Upper lobe of right lung (tissue), 1 donor: ENCODE measurements around the gene WDR64. TPM values are rescaled to one million over a fixed set of nuclear protein-coding genes. Genes with fewer than 3 reads are reported as not detected.

Experiments
- ATAC-seq: fragments of 200-7000 bp; cut with Tn5 transposase; one replicate; pipeline ENCODE4 v1.9.1; 2020; ENCODE audit warnings: mild to moderate bottlenecking, moderate library complexity
- DNase-seq: peaks from one replicate; pipeline ENCODE4 v3.0.0-alpha.2; 2020
- H3K27ac ChIP-seq: fragments of 200-600 bp; one replicate; pipeline ENCODE4 v1.8.0; 2022
- H3K27me3 ChIP-seq: fragments of 200-600 bp; one replicate; pipeline ENCODE4 v1.8.0; 2022; ENCODE audit warnings: mild to moderate bottlenecking
- H3K36me3 ChIP-seq: fragments of 200-600 bp; one replicate; pipeline ENCODE4 v1.8.0; 2022
- H3K4me1 ChIP-seq: fragments of 200-600 bp; one replicate; pipeline ENCODE4 v1.8.0; 2022
- H3K4me3 ChIP-seq: fragments of 200-600 bp; one replicate; pipeline ENCODE4 v1.8.0; 2022; ENCODE audit warnings: mild to moderate bottlenecking
- H3K9me3 ChIP-seq: fragments of 200-600 bp; one replicate; pipeline ENCODE4 v1.8.0; 2022
- intact Hi-C: fragments of 100-400 bp; cut with DNase I; formaldehyde crosslinking; loops from one replicate; pipeline ENCODE4 v1.11.0; 2022
- total RNA-seq: library from RNA; stranded (reverse); fragmentation: NEBNext Ultra II Directional; extraction: Animal tissue kit (Norgen Biotek cat#: 25700); gene quantifications from one replicate; pipeline ENCODE4 v1.2.1, GENCODE V29; 2021
- TF ChIP-seq, protein P1 (sequence below): fragments of 200-600 bp; IDR thresholded peaks from one replicate; pipeline ENCODE4 v1.8.0; 2022; ENCODE audit warnings: antibody characterized with exemption
- donor health status: DM: no; HTN: yes; CAD: no; lungs with severe emphysema.

The WDR64 gene
- total RNA-seq, 1 donor from 2014 or later = not detected

DNA sequence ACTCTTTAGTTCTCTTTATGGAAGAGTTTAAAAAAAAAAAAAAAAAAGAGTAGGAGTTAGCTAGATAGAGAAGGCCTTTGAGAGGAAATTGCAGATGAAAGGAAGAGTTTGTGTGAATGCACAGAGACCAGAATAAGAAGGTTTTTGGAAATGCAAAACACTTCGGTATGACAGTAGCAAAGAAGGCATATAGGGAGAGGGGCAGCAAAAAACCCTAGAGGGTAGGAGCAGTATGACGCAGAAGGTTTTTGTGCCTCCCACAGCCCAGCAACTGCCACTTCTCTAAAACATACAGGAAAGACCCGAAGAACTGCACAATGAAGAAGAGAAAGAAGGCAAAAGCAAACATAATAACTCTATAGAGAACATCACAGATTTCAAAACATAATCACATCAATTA is 84.3 kb downstream of the WDR64 start:
- H3K9me3 ChIP-seq = no peaks in the 10 kb centered on the region
- H3K4me1 ChIP-seq = no peaks in the 10 kb centered on the region
- no peak for DNase-seq
- TF ChIP-seq, protein P1, sequence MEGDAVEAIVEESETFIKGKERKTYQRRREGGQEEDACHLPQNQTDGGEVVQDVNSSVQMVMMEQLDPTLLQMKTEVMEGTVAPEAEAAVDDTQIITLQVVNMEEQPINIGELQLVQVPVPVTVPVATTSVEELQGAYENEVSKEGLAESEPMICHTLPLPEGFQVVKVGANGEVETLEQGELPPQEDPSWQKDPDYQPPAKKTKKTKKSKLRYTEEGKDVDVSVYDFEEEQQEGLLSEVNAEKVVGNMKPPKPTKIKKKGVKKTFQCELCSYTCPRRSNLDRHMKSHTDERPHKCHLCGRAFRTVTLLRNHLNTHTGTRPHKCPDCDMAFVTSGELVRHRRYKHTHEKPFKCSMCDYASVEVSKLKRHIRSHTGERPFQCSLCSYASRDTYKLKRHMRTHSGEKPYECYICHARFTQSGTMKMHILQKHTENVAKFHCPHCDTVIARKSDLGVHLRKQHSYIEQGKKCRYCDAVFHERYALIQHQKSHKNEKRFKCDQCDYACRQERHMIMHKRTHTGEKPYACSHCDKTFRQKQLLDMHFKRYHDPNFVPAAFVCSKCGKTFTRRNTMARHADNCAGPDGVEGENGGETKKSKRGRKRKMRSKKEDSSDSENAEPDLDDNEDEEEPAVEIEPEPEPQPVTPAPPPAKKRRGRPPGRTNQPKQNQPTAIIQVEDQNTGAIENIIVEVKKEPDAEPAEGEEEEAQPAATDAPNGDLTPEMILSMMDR = no peak
- no peak for ATAC-seq
- no peak overlapping the region for H3K27ac ChIP-seq
- intact Hi-C loops = no loop called here
- H3K4me3 ChIP-seq = no peak overlapping the region
- H3K27me3 ChIP-seq = peaks cover 8% of the 10 kb centered on the region
- no peaks in the 10 kb centered on the region for H3K36me3 ChIP-seq

DNA sequence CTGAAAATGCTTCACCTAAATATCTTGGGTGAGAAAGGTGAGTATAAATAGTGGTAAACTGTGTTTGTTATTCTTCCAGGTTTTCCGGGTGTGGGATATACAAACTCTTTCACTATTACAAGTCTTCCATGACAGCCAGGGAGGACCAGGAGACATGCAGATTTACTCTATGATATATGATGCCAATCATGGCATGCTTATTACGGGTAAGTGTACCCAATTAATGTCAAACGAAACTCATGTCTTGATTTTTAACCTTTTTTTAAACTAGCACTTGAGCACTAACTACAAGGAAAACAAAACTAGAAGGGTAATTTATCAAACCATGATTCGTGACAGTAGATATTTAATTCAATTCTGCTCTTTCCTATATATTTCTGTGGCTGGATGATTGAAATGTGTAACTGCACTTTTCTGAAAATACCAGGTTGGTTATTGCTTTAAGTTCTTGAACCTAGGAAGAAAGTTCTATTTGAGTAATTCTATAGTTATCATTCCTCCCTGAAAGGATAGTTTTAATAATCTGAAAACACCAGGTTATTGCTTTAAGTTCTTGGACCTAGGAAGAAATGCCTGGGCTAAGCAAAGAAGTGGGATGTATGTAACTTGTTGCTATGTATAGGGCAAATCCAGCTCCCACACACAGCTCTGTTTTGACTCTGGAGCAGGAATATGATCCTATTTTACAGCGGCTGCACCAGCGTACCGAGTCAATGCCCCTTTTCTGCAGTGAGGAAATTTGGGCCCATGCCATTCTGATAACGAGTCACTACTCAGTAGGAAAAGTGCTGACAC is 86.4 kb downstream of the WDR64 start:
- H3K9me3 ChIP-seq = no peaks in the 10 kb centered on the region
- DNase-seq (no peak), ATAC-seq (no peak)
- H3K4me1 ChIP-seq = no peaks in the 10 kb centered on the region
- no peaks in the 10 kb centered on the region for H3K36me3 ChIP-seq
- TF ChIP-seq, protein P1 = no peak
- no peak overlapping the region for H3K4me3 ChIP-seq
- H3K27ac ChIP-seq = no peak overlapping the region
- intact Hi-C loops = no loop called here
- H3K27me3 ChIP-seq = peaks cover 8% of the 10 kb centered on the region

DNA sequence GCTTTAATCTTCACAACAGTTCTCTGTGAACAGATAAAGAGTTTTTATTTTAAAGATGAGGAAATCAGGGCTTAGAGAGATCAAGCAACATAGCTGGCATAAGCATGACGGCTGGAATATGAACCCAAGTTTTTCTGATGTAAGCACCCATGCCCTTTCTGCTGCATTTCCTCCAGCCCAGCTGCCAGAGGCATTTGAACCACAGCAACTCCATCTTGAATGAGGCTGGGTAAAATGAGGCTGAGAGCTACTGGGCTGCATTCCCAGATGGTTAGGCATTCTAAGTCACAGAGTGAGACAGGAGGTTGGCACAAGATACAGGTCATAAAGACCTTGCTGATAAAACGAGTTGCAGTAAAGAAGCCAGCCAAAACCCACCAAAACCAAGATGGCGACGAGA is 90.0 kb downstream of the WDR64 start:
- TF ChIP-seq, protein P1 = no peak
- no peak for ATAC-seq
- H3K4me1 ChIP-seq = no peaks in the 10 kb centered on the region
- intact Hi-C loops = no loop called here
- no peak overlapping the region for H3K27ac ChIP-seq
- no peak for DNase-seq
- H3K27me3 ChIP-seq = peaks cover 5% of the 10 kb centered on the region
- H3K36me3 ChIP-seq = no peaks in the 10 kb centered on the region
- H3K9me3 ChIP-seq = no peaks in the 10 kb centered on the region
- H3K4me3 ChIP-seq = no peak overlapping the region

DNA sequence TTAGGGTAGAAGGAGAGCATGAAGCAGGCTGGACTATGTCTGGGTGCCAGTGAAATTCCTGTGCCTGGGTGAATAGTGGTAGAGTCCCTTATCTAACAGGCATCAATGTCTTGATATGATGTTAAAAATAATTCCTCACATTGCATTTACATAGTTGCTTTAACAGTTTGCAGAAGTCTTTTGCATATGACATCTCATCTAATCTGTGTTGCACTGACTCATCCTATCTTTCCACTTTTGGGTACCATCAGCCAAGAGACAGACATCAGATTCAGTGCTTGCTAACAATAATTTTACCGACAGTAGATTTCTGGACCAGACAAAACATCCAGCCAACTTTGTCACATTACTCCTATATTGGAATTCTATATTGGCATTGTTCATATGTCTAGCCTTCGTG is 92.5 kb downstream of the WDR64 start:
- H3K27me3 ChIP-seq = no peaks in the 10 kb centered on the region

DNA sequence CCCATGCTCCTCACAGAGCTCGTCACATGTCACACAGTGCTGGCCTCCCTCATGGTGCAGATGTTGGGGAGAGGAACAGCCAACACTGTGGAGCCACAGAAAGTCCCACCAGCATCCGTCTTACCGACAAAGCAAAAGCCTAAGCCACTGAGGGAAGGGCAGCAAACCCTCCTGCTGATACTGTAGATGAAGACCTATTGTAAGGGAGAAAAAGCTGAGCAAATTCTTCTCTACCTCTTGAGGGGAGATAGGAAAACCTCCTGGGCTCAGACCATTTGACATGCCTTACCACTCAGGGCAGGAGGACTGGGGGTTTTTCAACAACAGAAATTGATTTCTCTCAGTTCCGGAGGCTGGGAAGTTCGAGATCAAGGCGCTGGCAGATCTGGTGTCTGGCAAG is 95.9 kb downstream of the WDR64 start:
- no peak for DNase-seq
- Histone ChIP-seq H3K27me3 (no peaks in the 10 kb centered on the region), H3K27ac (no peak overlapping the region), H3K4me1 (no peaks in the 10 kb centered on the region), H3K36me3 (no peaks in the 10 kb centered on the region), H3K4me3 (no peak overlapping the region), H3K9me3 (no peaks in the 10 kb centered on the region)
- TF ChIP-seq, protein P1 = no peak
- intact Hi-C loops = no loop called here
- ATAC-seq = no peak

More for the DNA sequence above, 92.5 kb downstream of the WDR64 start:
- intact Hi-C loops = no loop called here
- no peaks in the 10 kb centered on the region for H3K9me3 ChIP-seq
- no peak overlapping the region for H3K27ac ChIP-seq
- H3K36me3 ChIP-seq = no peaks in the 10 kb centered on the region
- TF ChIP-seq, protein P1 = no peak
- no peak for ATAC-seq
- no peak for DNase-seq
- no peaks in the 10 kb centered on the region for H3K4me1 ChIP-seq
- H3K4me3 ChIP-seq = no peak overlapping the region
